ENCODE measurements around the gene TOGARAM1. TPM values are rescaled to one million over a fixed set of nuclear protein-coding genes. Genes with fewer than 3 reads are reported as not detected.
A peak's percentile ranks its signal among the peaks of the same experiment; 100 is the strongest.
"Not testable (repeated sequence)": the region's sequence is repeated elsewhere in the genome, so short reads cannot be mapped to it uniquely, and the experiment has no call there.

TOGARAM1 gene
- total and polyA plus RNA-seq, 5 donors from 2014 or later = 6.4 to 17.2 (median 9.3) TPM

DNA sequence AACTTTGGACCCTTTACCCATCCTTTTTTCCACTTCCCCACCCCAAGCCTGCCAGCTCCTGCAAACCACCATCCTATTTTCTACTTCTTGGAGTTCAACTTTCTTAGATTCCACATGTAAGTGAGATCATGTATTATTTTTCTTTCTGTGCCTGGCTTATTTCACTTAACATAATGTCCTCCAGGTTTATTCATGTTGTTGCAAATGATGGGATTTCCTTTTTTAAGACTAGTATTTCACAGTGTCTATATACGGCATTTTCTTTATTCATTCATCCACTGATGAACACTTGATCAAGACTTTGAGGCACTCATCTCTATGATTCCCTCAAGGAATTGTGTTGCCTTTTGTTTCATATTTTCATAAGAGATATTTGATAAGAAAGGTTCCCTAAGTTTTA lies 116.3 kb downstream of the TOGARAM1 start:
- no peak overlapping the region for H3K27ac ChIP-seq (ENCODE audit: insufficient read depth, low read length, poor library complexity, severe bottlenecking)
- no peak for ATAC-seq (ENCODE audit: low read depth in 2 of 2)
- peaks cover 1% of the 10 kb centered on the region for H3K4me1 ChIP-seq (ENCODE audit: control insufficient read depth, insufficient read depth, low read length, poor library complexity, severe bottlenecking)
- no peak for DNase-seq
- H3K9me3 ChIP-seq (ENCODE audit: control insufficient read depth in 2 of 2, low read length in 2 of 2) = no peaks in the 10 kb centered on the region
- no peak overlapping the region for H3K4me3 ChIP-seq (ENCODE audit: low read depth, low read length)
- H3K36me3 ChIP-seq (ENCODE audit: control insufficient read depth, insufficient read depth, low read length) = peaks cover 1% of the 10 kb centered on the region
- peaks cover 2 to 4% (median 2%) of the 10 kb centered on the region in 4 donors for H3K4me1 Mint-ChIP-seq
- no peaks in the 10 kb centered on the region for H3K27me3 ChIP-seq (ENCODE audit: control insufficient read depth, insufficient read depth, low read length)
- H3K4me3 Mint-ChIP-seq = peak overlapping the region in 1 of 4 donors; percentile 55
- peaks cover 4% of the 10 kb centered on the region for H3K27me3 Mint-ChIP-seq
- no peaks in the 10 kb centered on the region for H3K36me3 Mint-ChIP-seq
- no peak overlapping the region for H3K27ac Mint-ChIP-seq
- no peaks in the 10 kb centered on the region for H3K9me3 Mint-ChIP-seq

DNA sequence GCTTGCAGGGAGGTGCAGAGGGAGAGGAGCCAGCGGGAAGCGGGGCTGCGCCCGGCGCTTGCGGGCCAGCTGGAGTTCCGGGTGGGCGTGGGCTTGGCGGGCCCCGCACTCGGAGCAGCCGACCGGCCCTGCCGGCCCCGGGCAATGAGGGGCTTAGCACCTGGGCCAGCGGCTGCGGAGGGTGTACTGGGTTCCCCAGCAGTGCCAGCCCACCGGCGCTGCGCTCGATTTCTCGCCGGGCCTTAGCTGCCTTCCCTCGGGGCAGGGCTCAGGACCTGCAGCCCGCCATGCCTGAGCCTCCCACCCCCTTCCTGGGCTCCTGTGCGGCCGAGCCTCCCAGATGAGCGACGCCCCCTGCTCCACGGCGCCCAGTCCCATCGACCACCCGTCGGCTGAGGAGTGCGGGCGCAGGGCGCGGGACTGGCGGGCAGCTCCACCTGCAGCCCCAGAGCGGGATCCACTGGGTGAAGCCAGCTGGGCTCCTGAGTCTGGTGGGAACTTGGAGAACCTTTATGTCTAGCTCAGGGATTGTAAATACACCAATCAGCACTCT lies 118.5 kb downstream of the TOGARAM1 start:
- H3K27ac Mint-ChIP-seq; ATAC-seq (ENCODE audit: low read depth in 2 of 2); H3K9me3 ChIP-seq (ENCODE audit: control insufficient read depth in 2 of 2, low read length in 2 of 2); H3K27ac ChIP-seq (ENCODE audit: insufficient read depth, low read length, poor library complexity, severe bottlenecking); H3K9me3 Mint-ChIP-seq; H3K36me3 Mint-ChIP-seq; DNase-seq; H3K4me3 Mint-ChIP-seq; H3K36me3 ChIP-seq (ENCODE audit: control insufficient read depth, insufficient read depth, low read length); H3K27me3 ChIP-seq (ENCODE audit: control insufficient read depth, insufficient read depth, low read length); H3K4me3 ChIP-seq (ENCODE audit: low read depth, low read length): not testable (repeated sequence)
- peaks cover 11 to 22% (median 17%) of the 10 kb centered on the region in 4 donors for H3K4me1 Mint-ChIP-seq
- peaks cover 18% of the 10 kb centered on the region for H3K4me1 ChIP-seq (ENCODE audit: control insufficient read depth, insufficient read depth, low read length, poor library complexity, severe bottlenecking)
- peaks cover 10% of the 10 kb centered on the region for H3K27me3 Mint-ChIP-seq

DNA sequence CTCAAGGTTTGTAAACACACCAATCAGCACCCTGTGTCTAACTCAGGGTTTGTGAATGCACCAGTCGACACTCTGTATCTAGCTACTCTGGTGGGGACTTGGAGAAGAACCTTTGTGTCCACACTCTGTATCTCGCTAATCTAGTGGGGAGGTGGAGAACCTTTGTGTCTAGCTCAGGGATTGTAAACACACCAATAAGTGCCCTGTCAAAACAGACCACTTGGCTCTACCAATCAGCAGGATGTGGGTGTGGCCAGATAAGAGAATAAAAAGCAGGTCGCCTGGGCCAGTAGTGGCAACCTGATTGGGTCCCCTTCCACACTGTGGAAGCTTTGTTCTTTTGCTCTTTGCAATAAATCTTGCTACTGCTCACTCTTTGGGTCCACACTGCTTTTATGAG lies 119.1 kb downstream of the TOGARAM1 start:
- not testable (repeated sequence) for H3K9me3 Mint-ChIP-seq; H3K36me3 Mint-ChIP-seq; H3K27me3 ChIP-seq (ENCODE audit: control insufficient read depth, insufficient read depth, low read length); H3K9me3 ChIP-seq (ENCODE audit: control insufficient read depth in 2 of 2, low read length in 2 of 2); H3K27ac ChIP-seq (ENCODE audit: insufficient read depth, low read length, poor library complexity, severe bottlenecking); DNase-seq; H3K4me3 ChIP-seq (ENCODE audit: low read depth, low read length); H3K36me3 ChIP-seq (ENCODE audit: control insufficient read depth, insufficient read depth, low read length); ATAC-seq (ENCODE audit: low read depth in 2 of 2)
- H3K27me3 Mint-ChIP-seq = peaks cover 10% of the 10 kb centered on the region
- H3K4me1 Mint-ChIP-seq = peaks cover 13 to 28% (median 22%) of the 10 kb centered on the region in 4 donors
- H3K27ac Mint-ChIP-seq = peak overlapping the region in 1 of 3 donors; percentile 67
- H3K4me1 ChIP-seq (ENCODE audit: control insufficient read depth, insufficient read depth, low read length, poor library complexity, severe bottlenecking) = peaks cover 24% of the 10 kb centered on the region
- H3K4me3 Mint-ChIP-seq = peak overlapping the region in 1 of 4 donors; percentile 21

DNA sequence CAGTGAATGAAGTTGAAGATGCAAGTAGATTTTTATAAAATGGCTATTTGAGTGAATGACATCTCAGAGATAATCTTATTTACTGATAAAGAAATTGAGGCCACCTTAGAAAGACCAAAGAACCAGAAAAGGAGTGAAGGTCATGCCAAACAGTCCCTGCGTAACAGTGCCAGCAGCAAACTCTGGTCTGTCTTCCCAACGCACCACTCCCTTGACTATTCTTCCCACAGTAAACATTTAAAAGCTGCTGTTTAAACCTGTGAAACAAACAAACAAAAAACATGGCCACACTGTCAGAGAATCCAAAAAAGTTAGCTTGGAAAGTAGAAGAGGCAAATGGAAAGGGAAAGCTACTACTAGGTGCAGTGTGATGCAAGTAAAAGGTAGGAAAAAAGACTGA lies 120.4 kb downstream of the TOGARAM1 start:
- no peaks in the 10 kb centered on the region for H3K9me3 Mint-ChIP-seq
- ATAC-seq (ENCODE audit: low read depth in 2 of 2) = no peak
- no peak for DNase-seq
- peaks cover 3% of the 10 kb centered on the region for H3K36me3 Mint-ChIP-seq
- peaks cover 23 to 41% (median 35%) of the 10 kb centered on the region in 4 donors for H3K4me1 Mint-ChIP-seq
- H3K27ac Mint-ChIP-seq = peak overlapping the region in 1 of 3 donors; percentile 92
- Histone ChIP-seq H3K4me1 (ENCODE audit: control insufficient read depth, insufficient read depth, low read length, poor library complexity, severe bottlenecking) (peaks cover 37% of the 10 kb centered on the region), H3K9me3 (ENCODE audit: control insufficient read depth in 2 of 2, low read length in 2 of 2) (no peaks in the 10 kb centered on the region), H3K27me3 (ENCODE audit: control insufficient read depth, insufficient read depth, low read length) (no peaks in the 10 kb centered on the region), H3K36me3 (ENCODE audit: control insufficient read depth, insufficient read depth, low read length) (no peaks in the 10 kb centered on the region), H3K4me3 (ENCODE audit: low read depth, low read length) (no peak overlapping the region), H3K27ac (ENCODE audit: insufficient read depth, low read length, poor library complexity, severe bottlenecking) (no peak overlapping the region)
- H3K4me3 Mint-ChIP-seq = peak overlapping the region in 3 of 4 donors; percentile 36 to 100 (median 93)
- peaks cover 10% of the 10 kb centered on the region for H3K27me3 Mint-ChIP-seq

DNA sequence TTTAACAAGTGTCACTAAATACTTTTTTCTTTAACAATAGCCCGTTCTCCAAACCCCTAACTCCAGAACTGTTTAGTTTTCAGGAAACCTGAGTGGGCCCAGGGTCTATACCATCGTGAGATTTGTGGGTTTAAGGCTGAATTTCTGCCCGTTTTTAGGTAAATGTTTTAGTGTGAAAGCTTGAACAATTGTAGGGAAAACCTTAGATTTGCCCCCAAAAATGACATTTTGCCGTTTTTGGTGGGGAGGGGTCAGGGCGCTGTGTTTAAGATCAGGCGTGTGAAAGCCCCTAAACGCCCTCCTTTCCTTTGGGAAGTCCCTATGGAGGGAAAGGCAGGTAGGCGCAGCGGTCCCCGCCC lies 121.6 kb downstream of the TOGARAM1 start:
- peaks cover 47% of the 10 kb centered on the region for H3K4me1 ChIP-seq (ENCODE audit: control insufficient read depth, insufficient read depth, low read length, poor library complexity, severe bottlenecking)
- DNase-seq (no peak), ATAC-seq (ENCODE audit: low read depth in 2 of 2) (no peak)
- H3K27ac ChIP-seq (ENCODE audit: insufficient read depth, low read length, poor library complexity, severe bottlenecking) = peak overlapping the region; percentile 86
- peak overlapping the region; percentile 92 for H3K4me3 ChIP-seq (ENCODE audit: low read depth, low read length)
- Mint-ChIP-seq H3K36me3 (peaks cover 3% of the 10 kb centered on the region), H3K27me3 (peaks cover 10% of the 10 kb centered on the region), H3K4me3 (peak overlapping the region; percentile 93 to 100 (median 96)), H3K4me1 (peaks cover 30 to 53% (median 44%) of the 10 kb centered on the region in 4 donors), H3K27ac (peak overlapping the region; percentile 14 to 92 (median 70)), H3K9me3 (no peaks in the 10 kb centered on the region)
- no peaks in the 10 kb centered on the region for H3K27me3 ChIP-seq (ENCODE audit: control insufficient read depth, insufficient read depth, low read length)
- H3K9me3 ChIP-seq (ENCODE audit: control insufficient read depth in 2 of 2, low read length in 2 of 2) = no peaks in the 10 kb centered on the region
- H3K36me3 ChIP-seq (ENCODE audit: control insufficient read depth, insufficient read depth, low read length) = no peaks in the 10 kb centered on the region

DNA sequence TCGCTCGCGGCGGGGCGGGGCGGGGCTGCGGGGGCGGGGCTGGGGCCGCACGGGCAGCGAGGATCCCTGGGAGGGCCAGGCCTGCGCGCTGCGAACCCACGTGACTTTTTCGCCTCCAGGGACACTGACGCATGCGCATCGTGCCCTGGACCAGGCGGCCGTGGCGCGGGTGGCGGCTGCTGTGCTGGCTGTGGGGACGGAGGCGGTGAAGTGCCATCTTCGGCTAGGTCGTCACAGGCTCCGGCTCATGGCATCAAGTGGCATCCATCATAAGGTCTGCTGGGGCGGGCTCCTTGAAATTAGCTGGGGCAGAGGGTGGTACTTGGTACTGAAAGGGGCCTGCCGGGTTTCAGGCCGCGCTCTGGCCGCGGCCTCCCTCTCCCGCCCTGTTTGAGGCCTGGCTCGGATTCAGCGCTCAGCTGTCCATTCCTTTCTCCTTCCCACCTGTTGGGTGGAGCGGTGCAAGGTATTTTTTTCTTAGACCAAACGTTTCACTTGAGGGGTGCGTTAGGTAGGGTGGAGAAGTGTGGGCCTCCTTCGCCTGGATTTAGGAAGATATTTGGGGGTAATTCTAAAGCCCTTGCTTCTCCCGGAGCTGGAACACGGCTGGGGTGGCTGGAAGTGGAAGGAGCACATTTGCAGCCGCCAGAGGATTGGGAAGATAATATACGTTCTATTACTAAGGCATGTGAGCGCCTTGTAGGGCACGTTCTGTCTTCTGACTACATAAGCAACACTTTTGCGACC lies 122.2 kb downstream of the TOGARAM1 start, which contains the start of gene PRPF39:
PRPF39 (plus strand) TSS at position 141 of the 747 bp plus-strand sequence. CDS start 11,124 bp downstream, outside the sequence.
- Mint-ChIP-seq H3K4me1 (peaks cover 35 to 59% (median 47%) of the 10 kb centered on the region in 4 donors), H3K36me3 (peaks cover 3% of the 10 kb centered on the region), H3K27ac (peak within 1 kb of the TSS; percentile 92 to 98 (median 96)), H3K4me3 (peak within 1 kb of the TSS; percentile 93 to 100 (median 96)), H3K27me3 (peaks cover 10% of the 10 kb centered on the region), H3K9me3 (no peaks in the 10 kb centered on the region)
- peak within 1 kb of the TSS; percentile 86 for H3K27ac ChIP-seq (ENCODE audit: insufficient read depth, low read length, poor library complexity, severe bottlenecking)
- H3K27me3 ChIP-seq (ENCODE audit: control insufficient read depth, insufficient read depth, low read length) = no peaks in the 10 kb centered on the region
- ATAC-seq (ENCODE audit: low read depth in 2 of 2) (peak; percentile 95 to 96), DNase-seq (peak; percentile 93 to 95 (median 94))
- H3K36me3 ChIP-seq (ENCODE audit: control insufficient read depth, insufficient read depth, low read length) = no peaks in the 10 kb centered on the region
- H3K9me3 ChIP-seq (ENCODE audit: control insufficient read depth in 2 of 2, low read length in 2 of 2) = no peaks in the 10 kb centered on the region
- peak within 1 kb of the TSS; percentile 92 for H3K4me3 ChIP-seq (ENCODE audit: low read depth, low read length)
- peaks cover 53% of the 10 kb centered on the region for H3K4me1 ChIP-seq (ENCODE audit: control insufficient read depth, insufficient read depth, low read length, poor library complexity, severe bottlenecking)

- H3K27me3 ChIP-seq (ENCODE audit: control insufficient read depth, insufficient read depth, low read length) = no peaks in the 10 kb centered on the region
- ATAC-seq (ENCODE audit: low read depth in 2 of 2) = no peak
- H3K36me3 ChIP-seq (ENCODE audit: control insufficient read depth, insufficient read depth, low read length) = no peaks in the 10 kb centered on the region
- Mint-ChIP-seq H3K9me3 (no peaks in the 10 kb centered on the region), H3K27ac (peak overlapping the region; percentile 87 to 98 (median 92)), H3K36me3 (peaks cover 3% of the 10 kb centered on the region), H3K27me3 (peaks cover 6% of the 10 kb centered on the region), H3K4me1 (peaks cover 42 to 67% (median 55%) of the 10 kb centered on the region in 4 donors), H3K4me3 (peak overlapping the region; percentile 93 to 100 (median 96))
- no peaks in the 10 kb centered on the region for H3K9me3 ChIP-seq (ENCODE audit: control insufficient read depth in 2 of 2, low read length in 2 of 2)
- H3K4me1 ChIP-seq (ENCODE audit: control insufficient read depth, insufficient read depth, low read length, poor library complexity, severe bottlenecking) = peaks cover 61% of the 10 kb centered on the region
- DNase-seq = peak in 1 of 3 donors; percentile 35
- H3K4me3 ChIP-seq (ENCODE audit: low read depth, low read length) = peak overlapping the region; percentile 92
- H3K27ac ChIP-seq (ENCODE audit: insufficient read depth, low read length, poor library complexity, severe bottlenecking) = peak overlapping the region; percentile 86
Measured at GRCh38 chr14:45084946-45085346, 123.0 kb downstream of the TOGARAM1 start.
